Measurements from ENCODE around the gene TCF3. TPM values are rescaled to one million over a fixed set of nuclear protein-coding genes. Genes with fewer than 3 reads are reported as not detected.
A peak's percentile ranks its signal among the peaks of the same experiment; 100 is the strongest.

Gene TCF3
- polyA plus RNA-seq, 1 donor (not counting 4 experiments of a cell fraction or from before 2014, with no cell fraction given), result 40.0 TPM

GRCh38 chr19:1587872-1588271, 64.5 kb downstream of the TCF3 start:
- no peak for DNase-seq (ENCODE audit: low read depth, low spot score)
- H3K27me3 ChIP-seq (ENCODE audit: control insufficient read depth, extremely low read depth, insufficient read depth, low read length), result no peaks in the 10 kb centered on the region
- H3K9ac ChIP-seq (ENCODE audit: control insufficient read depth, extremely low read depth, insufficient read depth, low read length), result no peak overlapping the region
- H3K4me3 ChIP-seq (ENCODE audit: control insufficient read depth in 2 of 3, extremely low read depth in 1 of 3, insufficient read depth in 2 of 3, low read depth in 1 of 3, low read length in 3 of 3), result no peak overlapping the region
- H2AFZ ChIP-seq (ENCODE audit: control insufficient read depth, low read length), result no peak overlapping the region
- H3K4me1 ChIP-seq (ENCODE audit: control insufficient read depth, extremely low read depth, insufficient read depth, low read length), result peaks cover 33% of the 10 kb centered on the region
- dilution Hi-C loops (cut with MboI; ENCODE audit: extremely low pct_ligation_motif_present, low sequenced_read_pairs), result no loop called here
- no peak overlapping the region for H3K27ac ChIP-seq (ENCODE audit: control insufficient read depth, insufficient read depth, low read length)
- peak overlapping the region; percentile 13 for H3K4me2 ChIP-seq (ENCODE audit: control insufficient read depth, extremely low read depth, insufficient read depth, low read depth, low read length)
- peaks cover 39% of the 10 kb centered on the region for H3K79me2 ChIP-seq (ENCODE audit: control insufficient read depth, insufficient read depth, low read length)
- TF ChIP-seq EZH2 (IDR thresholded peaks at IDR 0.05; ENCODE audit: low read length) (no peak), CTCF (optimal IDR thresholded peaks at IDR 0.05 in 1 of 3, IDR thresholded peaks at IDR 0.05 in 1 of 3, conservative IDR thresholded peaks at IDR 0.05 in 1 of 3; ENCODE audit: extremely low read depth in 1 of 3, insufficient read depth in 2 of 3, low read length in 3 of 3) (no peak)
- no peaks in the 10 kb centered on the region for H3K9me3 ChIP-seq (ENCODE audit: control insufficient read depth, low read depth, low read length)
- peaks cover 3% of the 10 kb centered on the region for H3K9me1 ChIP-seq (ENCODE audit: control insufficient read depth, extremely low read depth, insufficient read depth, low read length)
- FAIRE-seq, result no peak
- peaks cover 4% of the 10 kb centered on the region for H4K20me1 ChIP-seq (ENCODE audit: control insufficient read depth, extremely low read depth, insufficient read depth, low read length)
- peaks cover 0 to 5% of the 10 kb centered on the region in 2 experiments for H3K36me3 ChIP-seq (ENCODE audit: control insufficient read depth in 2 of 2, extremely low read depth in 1 of 2, insufficient read depth in 2 of 2, low read length in 2 of 2)

- dilution Hi-C loops (cut with MboI; ENCODE audit: extremely low pct_ligation_motif_present, low sequenced_read_pairs), result no loop called here
- FAIRE-seq (no peak), DNase-seq (ENCODE audit: low read depth, low spot score) (no peak)
- Histone ChIP-seq H3K9me1 (ENCODE audit: control insufficient read depth, extremely low read depth, insufficient read depth, low read length) (peaks cover 3% of the 10 kb centered on the region), H3K4me1 (ENCODE audit: control insufficient read depth, extremely low read depth, insufficient read depth, low read length) (peaks cover 20% of the 10 kb centered on the region), H3K36me3 (ENCODE audit: control insufficient read depth in 2 of 2, extremely low read depth in 1 of 2, insufficient read depth in 2 of 2, low read length in 2 of 2) (peaks cover 5 to 10% of the 10 kb centered on the region in 2 experiments), H3K79me2 (ENCODE audit: control insufficient read depth, insufficient read depth, low read length) (peaks cover 20% of the 10 kb centered on the region), H3K27ac (ENCODE audit: control insufficient read depth, insufficient read depth, low read length) (no peak overlapping the region), H3K4me2 (ENCODE audit: control insufficient read depth, extremely low read depth, insufficient read depth, low read depth, low read length) (no peak overlapping the region), H3K27me3 (ENCODE audit: control insufficient read depth, extremely low read depth, insufficient read depth, low read length) (no peaks in the 10 kb centered on the region), H3K9me3 (ENCODE audit: control insufficient read depth, low read depth, low read length) (no peaks in the 10 kb centered on the region), H3K9ac (ENCODE audit: control insufficient read depth, extremely low read depth, insufficient read depth, low read length) (no peak overlapping the region), H2AFZ (ENCODE audit: control insufficient read depth, low read length) (no peak overlapping the region), H4K20me1 (ENCODE audit: control insufficient read depth, extremely low read depth, insufficient read depth, low read length) (peaks cover 4% of the 10 kb centered on the region), H3K4me3 (ENCODE audit: control insufficient read depth in 2 of 3, extremely low read depth in 1 of 3, insufficient read depth in 2 of 3, low read depth in 1 of 3, low read length in 3 of 3) (no peak overlapping the region)
- TF ChIP-seq EZH2 (IDR thresholded peaks at IDR 0.05; ENCODE audit: low read length) (no peak), CTCF (optimal IDR thresholded peaks at IDR 0.05 in 1 of 3, IDR thresholded peaks at IDR 0.05 in 1 of 3, conservative IDR thresholded peaks at IDR 0.05 in 1 of 3; ENCODE audit: extremely low read depth in 1 of 3, insufficient read depth in 2 of 3, low read length in 3 of 3) (no peak)
These were observed 67.2 kb downstream of the TCF3 start for GRCh38 chr19:1585243-1585580.

Measured in keratinocyte (primary cell).